GM12872 (cell line): Measurements from ENCODE around the gene WNT11.

Experiments
- CTCF ChIP-seq: IDR thresholded peaks from 3 replicates; pipeline ENCODE4 v1.5.1; 2011; ENCODE audit warnings: low read depth, mild to moderate bottlenecking, low read length, moderate library complexity; ENCODE audit not compliant: insufficient read depth

WNT11 gene

GRCh38 chr11:76237000-76237649 lies 30.8 kb upstream of the WNT11 start:
- TF ChIP-seq CTCF, result no peak

GRCh38 chr11:76236092-76236999 lies 30.0 kb upstream of the WNT11 start:
- TF ChIP-seq CTCF, result no peak

- no peak for TF ChIP-seq CTCF
Measured at GRCh38 chr11:76235233-76236091, 29.2 kb upstream of the WNT11 start.

GRCh38 chr11:76234416-76235232 lies 28.3 kb upstream of the WNT11 start:
- peak; percentile 19; the same call in 1 of the 3 replicates for TF ChIP-seq CTCF

- no peak for TF ChIP-seq CTCF
Measured at GRCh38 chr11:76234021-76234415, 27.7 kb upstream of the WNT11 start.

GRCh38 chr11:76233196-76233921 lies 27.1 kb upstream of the WNT11 start:
- no peak for TF ChIP-seq CTCF
